OCI-LY1 (cell line): ENCODE data around the gene RNF227.

Experiments
- EZH2 ChIP-seq: fragments of 200-600 bp; sonication (generic), shearing (Covaris generic); IDR thresholded peaks from 2 replicates; pipeline ENCODE4 v1.8.0; 2017; ENCODE audit warnings: borderline replicate concordance, mixed run types, mild to moderate bottlenecking, antibody characterized with exemption, low read length, moderate library complexity, mixed read lengths
- TF ChIP-seq, protein P1 (sequence below): fragments of 200-600 bp; sonication (generic), shearing (Covaris generic); IDR thresholded peaks from 2 replicates; pipeline ENCODE4 v1.5.1; 2017; ENCODE audit warnings: mild to moderate bottlenecking, antibody characterized with exemption, low read length, moderate library complexity, mixed read lengths

DNA sequence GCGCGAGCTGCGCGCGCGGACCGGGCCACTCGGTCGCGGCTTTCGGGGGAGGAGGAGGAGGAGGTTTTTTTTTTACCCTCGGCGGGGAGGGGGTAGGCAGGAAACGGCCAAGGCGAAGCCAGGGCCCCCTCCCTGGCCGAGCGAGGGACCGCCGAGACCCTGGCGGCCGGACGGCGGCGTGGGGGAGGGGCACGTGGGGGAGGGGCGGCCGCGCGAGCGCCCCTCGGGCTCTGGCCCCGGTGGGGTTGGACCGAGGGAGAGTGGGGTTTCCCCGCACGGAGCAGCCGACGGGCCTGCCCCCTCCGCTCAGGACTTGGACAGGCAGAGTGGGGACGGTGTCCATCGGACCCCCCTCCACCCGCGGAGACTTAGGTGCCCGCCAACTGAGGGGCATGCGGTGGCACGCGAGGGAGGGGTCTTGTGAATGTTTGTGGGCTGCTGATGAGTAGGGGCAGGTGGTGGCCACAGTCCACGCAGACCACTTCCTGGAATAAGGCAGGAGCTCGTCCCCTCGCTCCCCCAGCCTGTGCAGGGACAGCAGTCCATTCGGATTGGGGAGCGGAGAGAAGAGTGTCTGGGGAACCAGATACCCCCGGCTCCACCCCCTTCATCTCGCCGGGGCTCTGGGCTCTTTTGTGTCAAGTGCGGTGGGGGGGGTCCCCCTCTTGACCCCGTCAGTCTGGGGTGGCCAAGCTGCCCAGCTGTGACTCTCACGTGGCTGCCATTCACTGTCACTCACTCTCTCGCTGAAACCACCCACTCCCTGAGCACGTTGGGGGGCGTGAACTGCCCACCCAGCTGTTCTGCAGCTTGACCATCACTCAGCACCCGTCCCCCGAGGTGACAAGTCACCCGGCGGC is 30.5 kb downstream of the RNF227 start:
- TF ChIP-seq, protein P1, sequence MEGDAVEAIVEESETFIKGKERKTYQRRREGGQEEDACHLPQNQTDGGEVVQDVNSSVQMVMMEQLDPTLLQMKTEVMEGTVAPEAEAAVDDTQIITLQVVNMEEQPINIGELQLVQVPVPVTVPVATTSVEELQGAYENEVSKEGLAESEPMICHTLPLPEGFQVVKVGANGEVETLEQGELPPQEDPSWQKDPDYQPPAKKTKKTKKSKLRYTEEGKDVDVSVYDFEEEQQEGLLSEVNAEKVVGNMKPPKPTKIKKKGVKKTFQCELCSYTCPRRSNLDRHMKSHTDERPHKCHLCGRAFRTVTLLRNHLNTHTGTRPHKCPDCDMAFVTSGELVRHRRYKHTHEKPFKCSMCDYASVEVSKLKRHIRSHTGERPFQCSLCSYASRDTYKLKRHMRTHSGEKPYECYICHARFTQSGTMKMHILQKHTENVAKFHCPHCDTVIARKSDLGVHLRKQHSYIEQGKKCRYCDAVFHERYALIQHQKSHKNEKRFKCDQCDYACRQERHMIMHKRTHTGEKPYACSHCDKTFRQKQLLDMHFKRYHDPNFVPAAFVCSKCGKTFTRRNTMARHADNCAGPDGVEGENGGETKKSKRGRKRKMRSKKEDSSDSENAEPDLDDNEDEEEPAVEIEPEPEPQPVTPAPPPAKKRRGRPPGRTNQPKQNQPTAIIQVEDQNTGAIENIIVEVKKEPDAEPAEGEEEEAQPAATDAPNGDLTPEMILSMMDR, result no peak
- TF ChIP-seq EZH2, result no peak
